H9 (cell line): ENCODE data around the gene CLASP2. TPM values are rescaled to one million over a fixed set of nuclear protein-coding genes. Genes with fewer than 3 reads are reported as not detected.

Source experiments
- DNase-seq: peaks from one replicate; pipeline ENCODE4 v3.0.0-alpha.2; 2017
- H2AFZ ChIP-seq: one replicate; pipeline ENCODE4 v1.6.1; 2013; ENCODE audit warnings: mild to moderate bottlenecking, low read length, control low read depth, moderate library complexity
- H2AK5ac ChIP-seq: 2 replicates; pipeline ENCODE4 v1.6.1; 2013; ENCODE audit warnings: low read length, control low read depth, mixed read lengths; ENCODE audit not compliant: insufficient read length
- H2BK120ac ChIP-seq: one replicate; pipeline ENCODE4 v1.6.1; 2013; ENCODE audit warnings: low read depth, mild to moderate bottlenecking, low read length, control low read depth, inconsistent platforms; ENCODE audit not compliant: poor library complexity, severe bottlenecking
- H2BK12ac ChIP-seq: 2 replicates; pipeline ENCODE4 v1.6.1; 2013; ENCODE audit warnings: low read length, control low read depth, mixed read lengths, low read depth; ENCODE audit not compliant: insufficient read length
- H2BK15ac ChIP-seq: 2 replicates; pipeline ENCODE4 v1.6.1; 2013; ENCODE audit warnings: low read depth, low read length, control low read depth
- H2BK20ac ChIP-seq: one replicate; pipeline ENCODE4 v1.6.1; 2013; ENCODE audit warnings: low read depth, mild to moderate bottlenecking, low read length, control low read depth, inconsistent platforms; ENCODE audit not compliant: poor library complexity, severe bottlenecking
- H2BK5ac ChIP-seq: 2 replicates; pipeline ENCODE4 v1.6.1; 2013; ENCODE audit warnings: low read length, control low read depth, mixed read lengths; ENCODE audit not compliant: insufficient read length
- H3K14ac ChIP-seq: 2 replicates; pipeline ENCODE4 v1.6.1; 2013; ENCODE audit warnings: low read length, control low read depth; ENCODE audit not compliant: insufficient read depth
- H3K18ac ChIP-seq: 2 replicates; pipeline ENCODE4 v1.6.1; 2013; ENCODE audit warnings: low read depth, mild to moderate bottlenecking, mixed read lengths, low read length, control low read depth; ENCODE audit not compliant: insufficient read length
- H3K23ac ChIP-seq: 2 replicates; pipeline ENCODE4 v1.6.1; 2013; ENCODE audit warnings: low read length, control low read depth, mixed read lengths, low read depth; ENCODE audit not compliant: insufficient read length
- H3K23me2 ChIP-seq: 2 replicates; pipeline ENCODE4 v1.6.1; 2013; ENCODE audit warnings: low read depth, mild to moderate bottlenecking, mixed read lengths, low read length, control low read depth; ENCODE audit not compliant: insufficient read length, poor library complexity, severe bottlenecking
- H3K27ac ChIP-seq: 2 replicates; pipeline ENCODE4 v1.5.1; 2013; ENCODE audit warnings: low read length, control low read depth, mixed read lengths, low read depth; ENCODE audit not compliant: insufficient read length
- H3K27me3 ChIP-seq: 2 replicates; pipeline ENCODE4 v1.6.1; 2013; ENCODE audit warnings: low read length, control low read depth, inconsistent platforms; ENCODE audit not compliant: insufficient read depth
- H3K4ac ChIP-seq: 2 replicates; pipeline ENCODE4 v1.6.1; 2013; ENCODE audit warnings: low read depth, mild to moderate bottlenecking, control low read depth, inconsistent platforms, low read length, moderate library complexity
- H3K4me1 ChIP-seq: 2 replicates; pipeline ENCODE4 v1.6.1; 2013; ENCODE audit warnings: low read length, control low read depth, inconsistent platforms; ENCODE audit not compliant: insufficient read depth
- H3K4me2 ChIP-seq: 2 replicates; pipeline ENCODE4 v1.6.1; 2013; ENCODE audit warnings: low read length, control low read depth, mixed read lengths; ENCODE audit not compliant: insufficient read length, insufficient read depth
- H3K56ac ChIP-seq: 2 replicates; pipeline ENCODE4 v1.6.1; 2013; ENCODE audit warnings: low read depth, mild to moderate bottlenecking, mixed read lengths, low read length, control low read depth; ENCODE audit not compliant: insufficient read length
- H3K79me1 ChIP-seq: 2 replicates; pipeline ENCODE4 v1.6.1; 2013; ENCODE audit warnings: low read depth, mild to moderate bottlenecking, moderate library complexity, low read length, control low read depth, inconsistent platforms; ENCODE audit not compliant: insufficient read depth, poor library complexity, severe bottlenecking
- H3K79me2 ChIP-seq: 2 replicates; pipeline ENCODE4 v1.6.1; 2013; ENCODE audit warnings: low read length, control low read depth, inconsistent platforms; ENCODE audit not compliant: insufficient read depth
- H3K9ac ChIP-seq: 2 replicates; pipeline ENCODE4 v1.6.1; 2013; ENCODE audit warnings: low read length, control low read depth, mixed read lengths; ENCODE audit not compliant: insufficient read length; ENCODE audit errors: extremely low read depth
- H3K9me3 ChIP-seq: one replicate; pipeline ENCODE4 v1.6.1; 2013; ENCODE audit warnings: low read depth, low read length, inconsistent platforms; ENCODE audit not compliant: control insufficient read depth
- H3T11ph ChIP-seq: one replicate; pipeline ENCODE4 v1.6.1; 2013; ENCODE audit warnings: mild to moderate bottlenecking, low read length, control low read depth, inconsistent platforms
- H4K20me1 ChIP-seq: one replicate; pipeline ENCODE4 v1.6.1; 2013; ENCODE audit not compliant: control insufficient read depth, insufficient read length, insufficient read depth
- H4K5ac ChIP-seq: 2 replicates; pipeline ENCODE4 v1.6.1; 2013; ENCODE audit warnings: low read depth, mild to moderate bottlenecking, mixed read lengths, low read length, control low read depth; ENCODE audit not compliant: insufficient read length
- H4K8ac ChIP-seq: replicated peaks from 2 replicates; pipeline ENCODE4 v1.6.1; 2013; ENCODE audit warnings: low read length, control low read depth, mixed read lengths, low read depth; ENCODE audit not compliant: insufficient read length
- H4K91ac ChIP-seq: 2 replicates; pipeline ENCODE4 v1.6.1; 2013; ENCODE audit warnings: low read depth, mild to moderate bottlenecking, moderate library complexity, mixed read lengths, low read length, control low read depth; ENCODE audit not compliant: insufficient read length
- H3K27ac Mint-ChIP-seq, 3 experiments: 2 replicates in 2 of 3; 3 replicates in 1 of 3; pipeline ENCODE4 v1.8.0; 2020 to 2021; ENCODE audit warnings: mixed read lengths in 3 of 3, mild to moderate bottlenecking in 1 of 3, moderate library complexity in 1 of 3
- H3K27me3 Mint-ChIP-seq: 2 replicates; pipeline ENCODE4 v1.8.0; 2021; ENCODE audit warnings: low read depth, mild to moderate bottlenecking, moderate library complexity, mixed read lengths
- H3K36me3 Mint-ChIP-seq, 3 experiments: 2 replicates in 2 of 3; 3 replicates in 1 of 3; pipeline ENCODE4 v1.8.0; 2020 to 2021; ENCODE audit warnings: low read depth in 3 of 3, mixed read lengths in 3 of 3; ENCODE audit not compliant: insufficient read depth in 1 of 3
- H3K4me1 Mint-ChIP-seq, 2 experiments: 2 replicates each; pipeline ENCODE4 v1.8.0; 2020; ENCODE audit warnings: mixed read lengths in 2 of 2
- H3K4me3 Mint-ChIP-seq, 2 experiments: 2 replicates in 1 of 2; 3 replicates in 1 of 2; pipeline ENCODE4 v1.8.0; 2020 to 2021; ENCODE audit warnings: mild to moderate bottlenecking in 2 of 2, mixed read lengths in 2 of 2, moderate library complexity in 1 of 2
- H3K9me3 Mint-ChIP-seq, 2 experiments: 2 replicates in 1 of 2; 3 replicates in 1 of 2; pipeline ENCODE4 v1.8.0; 2020; ENCODE audit warnings: mild to moderate bottlenecking in 2 of 2, mixed read lengths in 2 of 2, moderate library complexity in 1 of 2
- CTCF ChIP-seq: fragments of 200-600 bp; sonication (generic); conservative IDR thresholded peaks from 3 replicates; pipeline ENCODE4 v1.8.0; 2021; ENCODE audit warnings: antibody characterized with exemption, mild to moderate bottlenecking
- WGBS: extraction: QIAGEN DNeasy Blood & Tissue Kit; methylation state at CpG from one replicate; pipeline ENCODE4 v1.1.7; 2013; ENCODE audit warnings: missing lambda C conversion rate, low lambda C conversion rate, mixed read lengths; ENCODE audit not compliant: insufficient read length; ENCODE audit errors: extremely low coverage; 5-methylcytosine and 5-hydroxymethylcytosine counted together
- total RNA-seq: library from RNA; stranded (reverse); gene quantifications from 2 replicates; pipeline ENCODE4 v1.2.1, GENCODE V29; 2021

CLASP2 gene
- total RNA-seq, 1 experiment from 2014 or later = 60.5 TPM

- Histone ChIP-seq H2BK20ac (no peak overlapping the region), H3K4ac (no peak overlapping the region), H3T11ph (no peak overlapping the region), H3K79me1 (no peaks in the 10 kb centered on the region), H2BK12ac (no peak overlapping the region), H3K9me3 (no peaks in the 10 kb centered on the region), H2AFZ (no peak overlapping the region), H2BK5ac (no peak overlapping the region), H4K5ac (no peak overlapping the region), H3K4me2 (no peak overlapping the region), H3K27me3 (no peaks in the 10 kb centered on the region), H2BK15ac (no peak overlapping the region), H3K23ac (no peak overlapping the region), H3K14ac (no peak overlapping the region), H3K9ac (no peak overlapping the region), H3K56ac (no peak overlapping the region), H3K27ac (no peak overlapping the region), H3K18ac (no peak overlapping the region), H4K8ac (no peak overlapping the region), H3K23me2 (no peaks in the 10 kb centered on the region), H3K4me1 (no peaks in the 10 kb centered on the region), H4K20me1 (no peaks in the 10 kb centered on the region), H3K79me2 (no peaks in the 10 kb centered on the region), H2BK120ac (no peak overlapping the region), H2AK5ac (no peak overlapping the region), H4K91ac (no peak overlapping the region)
- no peak overlapping the region for H3K27ac Mint-ChIP-seq
- H3K27me3 Mint-ChIP-seq = no peaks in the 10 kb centered on the region
- peaks cover 31 to 45% of the 10 kb centered on the region in 2 experiments for H3K9me3 Mint-ChIP-seq
- peaks cover 68 to 87% (median 80%) of the 10 kb centered on the region in 3 experiments for H3K36me3 Mint-ChIP-seq
- TF ChIP-seq CTCF = no peak
- H3K4me3 Mint-ChIP-seq = no peak overlapping the region
- H3K4me1 Mint-ChIP-seq = peaks cover 6 to 7% of the 10 kb centered on the region in 2 experiments
- no peak for DNase-seq
- WGBS = no CpG with 5 or more reads among the region's 1 CpG
Observed at GRCh38 chr3:33526787-33527186, 191.3 kb downstream of the CLASP2 start.
